Measurements from ENCODE around the gene IFFO2. TPM values are rescaled to one million over a fixed set of nuclear protein-coding genes. Genes with fewer than 3 reads are reported as not detected.

The IFFO2 gene
- total and polyA plus RNA-seq, 2 donors (not counting 3 experiments of a cell fraction or from before 2014, with no cell fraction given) = 31.1 to 31.3 TPM

- CTCF ChIA-PET = interaction anchor here (0.7 to 2.9 kb wide), 7 partner anchors 8 to 76 kb away, joined by 3 to 17 read pairs (median 4); no protein-coding TSS in a partner anchor
- no peak overlapping the region for H3K4me3 ChIP-seq (replicated peaks in 1 of 3; ENCODE audit: insufficient read depth in 1 of 3, low read depth in 1 of 3, low read length in 3 of 3)
- H3K36me3 ChIP-seq (ENCODE audit: control insufficient read depth in 2 of 2, extremely low read depth in 1 of 2, insufficient read depth in 2 of 2, low read length in 2 of 2) = no peaks in the 10 kb centered on the region
- no peak overlapping the region for H3K9ac ChIP-seq (replicated peaks; ENCODE audit: extremely low read depth, insufficient read depth, low read length)
- dilution Hi-C loops (cut with MboI; ENCODE audit: extremely low pct_ligation_motif_present, low sequenced_read_pairs) (no loop called here), intact Hi-C loops (cut with micrococcal nuclease) (no loop called here)
- peaks cover 2% of the 10 kb centered on the region for H3K4me1 ChIP-seq (ENCODE audit: control insufficient read depth, extremely low read depth, insufficient read depth, low read length)
- no peak for FAIRE-seq
- no peak overlapping the region for H3K4me2 ChIP-seq (ENCODE audit: insufficient read depth, low read length)
- DNase-seq (ENCODE audit: low read depth, low spot score) = no peak
- peaks cover 6 to 9% of the 10 kb centered on the region in 2 experiments for H3K27me3 ChIP-seq (ENCODE audit: control insufficient read depth in 2 of 2, insufficient read depth in 2 of 2, low read length in 2 of 2)
- no peaks in the 10 kb centered on the region for H3K9me3 ChIP-seq (replicated peaks; ENCODE audit: control insufficient read depth, insufficient read depth, low read length)
- BruUV-seq (replicated peaks) = no TSS peak
- no peaks in the 10 kb centered on the region for H3K79me2 ChIP-seq (ENCODE audit: control insufficient read depth, insufficient read depth, low read length)
- H3K9me1 ChIP-seq (replicated peaks; ENCODE audit: control insufficient read depth, extremely low read depth, insufficient read depth, low read length) = no peaks in the 10 kb centered on the region
- POLR2A ChIA-PET = no interaction called here
- no peaks in the 10 kb centered on the region for H4K20me1 ChIP-seq (replicated peaks; ENCODE audit: control insufficient read depth, extremely low read depth, insufficient read depth, low read length)
- no peak overlapping the region for H2AFZ ChIP-seq (ENCODE audit: low read depth, low read length)
- no peak overlapping the region for H3K27ac ChIP-seq (ENCODE audit: insufficient read depth, low read depth, low read length)
- TF ChIP-seq MAX (IDR thresholded peaks at IDR 0.05; ENCODE audit: insufficient read depth, insufficient read length) (no peak), POLR2AphosphoS5 (IDR thresholded peaks at IDR 0.05; ENCODE audit: insufficient read depth, low read depth, low read length) (no peak), GATA2 (IDR thresholded peaks at IDR 0.05; ENCODE audit: insufficient read depth, insufficient read length, low read depth, low read length) (no peak), FOS (IDR thresholded peaks at IDR 0.05; ENCODE audit: borderline replicate concordance, insufficient read depth, low read length) (no peak), EZH2 (IDR thresholded peaks at IDR 0.05; ENCODE audit: borderline replicate concordance, low read depth, low read length, severe bottlenecking) (no peak), MYC (IDR thresholded peaks at IDR 0.05; ENCODE audit: low read depth, low read length) (no peak), JUN (IDR thresholded peaks at IDR 0.05; ENCODE audit: borderline replicate concordance, insufficient read depth, insufficient read length, low read depth) (no peak), POLR2A (IDR thresholded peaks at IDR 0.05; ENCODE audit: low read depth, low read length) (no peak)
- TF ChIP-seq, protein P1, sequence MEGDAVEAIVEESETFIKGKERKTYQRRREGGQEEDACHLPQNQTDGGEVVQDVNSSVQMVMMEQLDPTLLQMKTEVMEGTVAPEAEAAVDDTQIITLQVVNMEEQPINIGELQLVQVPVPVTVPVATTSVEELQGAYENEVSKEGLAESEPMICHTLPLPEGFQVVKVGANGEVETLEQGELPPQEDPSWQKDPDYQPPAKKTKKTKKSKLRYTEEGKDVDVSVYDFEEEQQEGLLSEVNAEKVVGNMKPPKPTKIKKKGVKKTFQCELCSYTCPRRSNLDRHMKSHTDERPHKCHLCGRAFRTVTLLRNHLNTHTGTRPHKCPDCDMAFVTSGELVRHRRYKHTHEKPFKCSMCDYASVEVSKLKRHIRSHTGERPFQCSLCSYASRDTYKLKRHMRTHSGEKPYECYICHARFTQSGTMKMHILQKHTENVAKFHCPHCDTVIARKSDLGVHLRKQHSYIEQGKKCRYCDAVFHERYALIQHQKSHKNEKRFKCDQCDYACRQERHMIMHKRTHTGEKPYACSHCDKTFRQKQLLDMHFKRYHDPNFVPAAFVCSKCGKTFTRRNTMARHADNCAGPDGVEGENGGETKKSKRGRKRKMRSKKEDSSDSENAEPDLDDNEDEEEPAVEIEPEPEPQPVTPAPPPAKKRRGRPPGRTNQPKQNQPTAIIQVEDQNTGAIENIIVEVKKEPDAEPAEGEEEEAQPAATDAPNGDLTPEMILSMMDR (IDR thresholded peaks at IDR 0.05; ENCODE audit: extremely low read depth in 1 of 2, insufficient read depth in 1 of 2, low read depth in 1 of 2, low read length in 2 of 2) = no peak
Measured at GRCh38 chr1:18962121-18962721, 5.7 kb upstream of the IFFO2 start.
